ENCODE data around the gene ACTL9. TPM values are rescaled to one million over a fixed set of nuclear protein-coding genes. Genes with fewer than 3 reads are reported as not detected.

Gene ACTL9
- total and polyA plus RNA-seq, 11 donors, result not detected

- H3K36me3 ChIP-seq, result no peaks in the 10 kb centered on the region
- H3K27me3 ChIP-seq, result peaks cover 0 to 49% (median 0%) of the 10 kb centered on the region in 9 donors
- DNase-seq (no peak), ATAC-seq (no peak)
- 38 to 56% (median 45%) methylated on average over 5 of the region's 5 CpGs for WGBS, 4 donors
- H3K27ac ChIP-seq, result no peak overlapping the region
- intact Hi-C loops (cut with DNase I), result loop anchor here in 2 of 10 donors (5.0 to 10.0 kb wide), 2 partner anchors 39 to 426 kb away; no protein-coding TSS in a partner anchor
- no peaks in the 10 kb centered on the region for H3K4me1 ChIP-seq
- TF ChIP-seq POLR2A (IDR thresholded peaks at IDR 0.05) (no peak), CTCF (IDR thresholded peaks at IDR 0.05) (no peak)
- no peak overlapping the region for H3K4me3 ChIP-seq
- H3K9me3 ChIP-seq, result no peaks in the 10 kb centered on the region
Observed at GRCh38 chr19:8690753-8691539, 7.6 kb downstream of the ACTL9 start.

- no peaks in the 10 kb centered on the region for H3K9me3 ChIP-seq
- no peak overlapping the region for H3K4me3 ChIP-seq
- TF ChIP-seq POLR2A (IDR thresholded peaks at IDR 0.05), result no peak
- no peak for TF ChIP-seq CTCF (IDR thresholded peaks at IDR 0.05)
- DNase-seq (no peak), ATAC-seq (no peak)
- H3K27ac ChIP-seq, result no peak overlapping the region
- intact Hi-C loops (cut with DNase I), result no loop called here
- no peaks in the 10 kb centered on the region for H3K36me3 ChIP-seq
- 92 to 95% (median 94%) methylated on average over 15 of the region's 15 CpGs for WGBS, 4 donors
- no peaks in the 10 kb centered on the region for H3K4me1 ChIP-seq
- peaks cover 0 to 29% (median 0%) of the 10 kb centered on the region in 9 donors for H3K27me3 ChIP-seq
Observed at GRCh38 chr19:8688930-8689329, 9.7 kb downstream of the ACTL9 start.

- no peak overlapping the region for H3K4me3 ChIP-seq
- intact Hi-C loops (cut with DNase I), result no loop called here
- H3K27me3 ChIP-seq, result peaks cover 0 to 9% (median 0%) of the 10 kb centered on the region in 9 donors
- no peaks in the 10 kb centered on the region for H3K4me1 ChIP-seq
- H3K27ac ChIP-seq, result no peak overlapping the region
- H3K36me3 ChIP-seq, result no peaks in the 10 kb centered on the region
- TF ChIP-seq POLR2A (IDR thresholded peaks at IDR 0.05) (no peak), CTCF (IDR thresholded peaks at IDR 0.05) (no peak)
- 40 to 49% (median 47%) methylated on average over 5 of the region's 5 CpGs for whole genome bisulfite sequencing, 4 donors
- H3K9me3 ChIP-seq, result peaks cover 0 to under 1% (median 0%) of the 10 kb centered on the region in 12 donors
- ATAC-seq, result no peak
- DNase-seq, result no peak
Observed at GRCh38 chr19:8686549-8686948, 12.0 kb downstream of the ACTL9 start.

DNA sequence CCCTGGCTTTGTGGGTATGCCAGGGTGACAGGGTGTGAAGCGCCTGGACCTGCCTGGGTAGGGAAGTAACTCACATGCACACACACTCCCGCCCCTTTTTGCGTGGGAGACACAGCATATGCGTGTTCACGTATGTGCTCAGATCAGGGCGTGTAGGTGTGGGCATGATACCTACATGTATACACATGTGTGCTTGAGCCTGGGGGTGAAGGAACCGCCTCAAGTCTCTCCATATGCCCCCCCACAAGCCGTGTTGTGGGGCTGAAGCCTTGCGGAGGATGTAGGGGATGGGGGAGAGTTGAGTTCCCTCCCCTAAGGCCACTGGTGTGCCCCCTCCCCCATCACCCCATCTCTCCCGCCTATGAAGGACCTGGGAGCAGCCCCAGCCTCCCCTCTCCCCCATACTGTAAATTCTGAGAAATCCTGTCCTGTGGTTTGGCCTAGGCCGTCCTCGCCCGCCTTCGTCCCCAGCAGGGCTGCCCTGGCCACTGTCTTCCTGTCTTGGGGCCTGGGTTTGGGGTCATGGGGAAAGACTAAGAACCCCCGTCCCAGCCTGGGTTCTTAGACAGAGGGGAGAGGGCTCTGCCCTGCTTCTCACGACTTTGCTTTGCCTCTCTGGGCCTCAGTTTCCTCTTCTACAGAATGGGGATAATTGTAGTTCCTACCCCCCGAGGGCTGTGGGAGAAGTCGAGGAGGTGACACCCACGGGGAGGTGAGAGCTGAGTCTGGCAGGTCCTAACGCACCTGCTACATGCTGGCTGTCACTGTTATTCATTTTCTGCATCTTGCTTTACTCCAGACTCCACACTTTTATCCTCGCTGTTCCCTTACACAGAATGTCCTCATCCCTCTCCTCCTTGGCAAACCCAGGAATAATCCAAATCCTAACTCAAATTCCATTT, 14.3 kb downstream of the ACTL9 start:
- Histone ChIP-seq H3K4me3 (no peak overlapping the region), H3K27me3 (peaks cover 0 to 8% (median 0%) of the 10 kb centered on the region in 9 donors), H3K27ac (no peak overlapping the region), H3K9me3 (peaks cover 0 to 5% (median 0%) of the 10 kb centered on the region in 12 donors), H3K36me3 (no peaks in the 10 kb centered on the region), H3K4me1 (no peaks in the 10 kb centered on the region)
- intact Hi-C loops (cut with DNase I), result no loop called here
- ATAC-seq (no peak), DNase-seq (no peak)
- no peak for TF ChIP-seq CTCF (IDR thresholded peaks at IDR 0.05)
- TF ChIP-seq POLR2A (IDR thresholded peaks at IDR 0.05), result no peak
- 69 to 75% (median 71%) methylated on average over 19 to 21 of the region's 21 CpGs for WGBS, 4 donors
